DMS79 (cell line): ENCODE data around the gene ABI2.
"Not testable (repeated sequence)": the region's sequence is repeated elsewhere in the genome, so short reads cannot be mapped to it uniquely, and the experiment has no call there.

Source experiments
- DNase-seq: peaks from one replicate; lab custom pipeline; 2025; lab: John Stamatoyannopoulos, UW

The ABI2 gene

GRCh38 chr2:203427061-203427460 is 98.9 kb downstream of the ABI2 start:
- DNase-seq = no peak

- DNase-seq = not testable (repeated sequence)
These were observed 101.4 kb downstream of the ABI2 start for GRCh38 chr2:203429643-203430042.

- no peak for DNase-seq
These were observed 103.4 kb downstream of the ABI2 start for GRCh38 chr2:203431391-203432185.

GRCh38 chr2:203432811-203433210 is 104.6 kb downstream of the ABI2 start:
- DNase-seq = no peak

GRCh38 chr2:203436496-203436895 is 108.3 kb downstream of the ABI2 start:
- no peak for DNase-seq

GRCh38 chr2:203437511-203437910 is 109.3 kb downstream of the ABI2 start:
- no peak for DNase-seq

GRCh38 chr2:203438528-203438927 is 110.3 kb downstream of the ABI2 start:
- no peak for DNase-seq

GRCh38 chr2:203440671-203441070 is 112.5 kb downstream of the ABI2 start:
- DNase-seq = no peak

- DNase-seq = no peak
These were observed 113.3 kb downstream of the ABI2 start for GRCh38 chr2:203441463-203441862.

- DNase-seq = no peak
These were observed 114.3 kb downstream of the ABI2 start for GRCh38 chr2:203442463-203442862.

GRCh38 chr2:203444738-203445137 is 116.5 kb downstream of the ABI2 start:
- no peak for DNase-seq

GRCh38 chr2:203446071-203446481 is 117.9 kb downstream of the ABI2 start:
- DNase-seq = no peak

GRCh38 chr2:203446780-203447179 is 118.6 kb downstream of the ABI2 start:
- DNase-seq = no peak

- DNase-seq = no peak
These were observed 122.4 kb downstream of the ABI2 start for GRCh38 chr2:203450561-203450960.

GRCh38 chr2:203451011-203451410 is 122.8 kb downstream of the ABI2 start:
- no peak for DNase-seq

GRCh38 chr2:203451689-203452088 is 123.5 kb downstream of the ABI2 start:
- no peak for DNase-seq

GRCh38 chr2:203453858-203454451 is 125.8 kb downstream of the ABI2 start:
- peak; percentile 28 for DNase-seq

- DNase-seq = no peak
These were observed 127.0 kb downstream of the ABI2 start for GRCh38 chr2:203455209-203455608.

GRCh38 chr2:203461746-203462145 is 133.6 kb downstream of the ABI2 start:
- no peak for DNase-seq

- DNase-seq = no peak
These were observed 134.1 kb downstream of the ABI2 start for GRCh38 chr2:203462308-203462707.

- DNase-seq = no peak
These were observed 135.1 kb downstream of the ABI2 start for GRCh38 chr2:203463266-203463678.

- DNase-seq = no peak
These were observed 141.4 kb downstream of the ABI2 start for GRCh38 chr2:203469546-203469945.

GRCh38 chr2:203470371-203470770 is 142.2 kb downstream of the ABI2 start:
- no peak for DNase-seq

GRCh38 chr2:203471323-203471722 is 143.1 kb downstream of the ABI2 start:
- DNase-seq = no peak
